ENCODE measurements around the gene RIF1.

The RIF1 gene

DNA sequence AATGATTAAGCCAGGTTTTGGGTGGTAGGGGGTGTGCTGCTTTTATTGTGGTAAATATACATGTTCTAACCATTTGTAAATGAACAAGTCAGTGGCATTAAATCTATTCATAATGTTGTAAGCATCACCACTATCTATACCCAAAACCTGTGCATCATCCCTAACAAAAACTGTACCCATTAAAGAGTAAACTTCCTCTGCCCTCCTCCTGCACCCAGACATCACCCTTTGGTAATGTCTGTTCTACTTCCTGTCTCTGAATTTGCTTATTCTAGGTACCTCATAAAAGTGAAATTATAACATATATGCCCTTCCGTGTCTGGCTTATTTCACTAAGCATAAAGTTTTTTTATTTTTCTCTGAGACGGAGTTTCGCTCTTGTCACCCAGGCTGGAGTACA lies 14.1 kb downstream of the RIF1 start:
- no peak for DNase-seq (ENCODE audit: low read depth, low spot score)
- CTCF ChIA-PET: interaction anchor here (1.5 to 3.8 kb wide), 2 partner anchors 9 to 14 kb away, joined by 5 to 29 read pairs; no protein-coding TSS in a partner anchor
- no peak overlapping the region for H3K4me3 ChIP-seq (ENCODE audit: low read depth, low read length)
- TF ChIP-seq, protein P1, sequence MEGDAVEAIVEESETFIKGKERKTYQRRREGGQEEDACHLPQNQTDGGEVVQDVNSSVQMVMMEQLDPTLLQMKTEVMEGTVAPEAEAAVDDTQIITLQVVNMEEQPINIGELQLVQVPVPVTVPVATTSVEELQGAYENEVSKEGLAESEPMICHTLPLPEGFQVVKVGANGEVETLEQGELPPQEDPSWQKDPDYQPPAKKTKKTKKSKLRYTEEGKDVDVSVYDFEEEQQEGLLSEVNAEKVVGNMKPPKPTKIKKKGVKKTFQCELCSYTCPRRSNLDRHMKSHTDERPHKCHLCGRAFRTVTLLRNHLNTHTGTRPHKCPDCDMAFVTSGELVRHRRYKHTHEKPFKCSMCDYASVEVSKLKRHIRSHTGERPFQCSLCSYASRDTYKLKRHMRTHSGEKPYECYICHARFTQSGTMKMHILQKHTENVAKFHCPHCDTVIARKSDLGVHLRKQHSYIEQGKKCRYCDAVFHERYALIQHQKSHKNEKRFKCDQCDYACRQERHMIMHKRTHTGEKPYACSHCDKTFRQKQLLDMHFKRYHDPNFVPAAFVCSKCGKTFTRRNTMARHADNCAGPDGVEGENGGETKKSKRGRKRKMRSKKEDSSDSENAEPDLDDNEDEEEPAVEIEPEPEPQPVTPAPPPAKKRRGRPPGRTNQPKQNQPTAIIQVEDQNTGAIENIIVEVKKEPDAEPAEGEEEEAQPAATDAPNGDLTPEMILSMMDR (IDR thresholded peaks at IDR 0.05; ENCODE audit: insufficient read depth, low read length, missing control alignments): no peak
- POLR2A ChIA-PET: no interaction called here

DNA sequence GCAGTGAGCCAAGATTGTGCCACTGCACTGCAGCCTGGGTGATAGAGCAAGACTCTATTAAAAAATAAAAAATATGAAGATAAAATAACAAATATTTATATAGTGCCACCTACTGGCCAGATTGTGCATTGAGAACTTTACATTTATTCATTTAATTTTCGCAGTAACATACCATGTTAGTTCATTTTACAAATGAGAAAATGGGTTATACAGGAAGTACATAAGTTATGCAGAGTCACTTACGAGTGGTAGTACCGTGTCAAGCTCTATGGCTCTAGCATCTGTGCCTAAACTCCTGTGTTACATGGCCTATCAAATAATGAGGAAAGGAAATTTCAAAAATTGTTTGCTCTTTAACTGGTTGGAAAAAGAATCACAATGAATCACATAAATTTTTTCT lies 27.9 kb downstream of the RIF1 start:
- TF ChIP-seq, protein P1 (IDR thresholded peaks at IDR 0.05; ENCODE audit: insufficient read depth, low read length, missing control alignments): no peak
- DNase-seq (ENCODE audit: low read depth, low spot score): no peak
- CTCF ChIA-PET: interaction anchor here (0.7 to 4.8 kb wide), 24 partner anchors 10 to 588 kb away, joined by 3 to 36 read pairs (median 4); partner anchors contain the start of genes RBM43 and RIF1
- POLR2A ChIA-PET: no interaction called here
- H3K4me3 ChIP-seq (ENCODE audit: low read depth, low read length): no peak overlapping the region

DNA sequence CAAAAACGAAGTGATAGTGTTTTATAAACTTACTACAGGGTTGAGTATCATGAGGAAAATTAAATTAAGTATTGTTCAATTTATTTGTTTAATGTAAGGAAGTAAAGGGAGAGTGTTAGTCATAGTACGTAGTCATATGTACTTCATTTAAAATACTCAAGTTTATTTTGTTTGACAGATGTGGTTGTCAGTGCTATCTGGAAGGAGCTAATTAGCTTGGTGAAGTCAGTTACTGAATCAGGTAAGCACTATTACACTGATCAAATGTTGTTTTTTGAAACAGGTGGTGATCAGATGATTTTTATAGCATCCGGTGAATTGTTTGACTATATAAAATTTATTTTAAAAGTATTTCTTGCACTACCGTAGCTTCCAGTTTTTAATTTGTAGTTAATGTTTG lies 28.8 kb downstream of the RIF1 start:
- no peak for DNase-seq (ENCODE audit: low read depth, low spot score)
- TF ChIP-seq, protein P1 (IDR thresholded peaks at IDR 0.05; ENCODE audit: insufficient read depth, low read length, missing control alignments): no peak
- POLR2A ChIA-PET: no interaction called here
- no peak overlapping the region for H3K4me3 ChIP-seq (ENCODE audit: low read depth, low read length)
- CTCF ChIA-PET: interaction anchor here (0.8 to 4.8 kb wide), 15 partner anchors 8 to 588 kb away, joined by 3 to 36 read pairs (median 6); partner anchors contain the start of genes NMI and RBM43

DNA sequence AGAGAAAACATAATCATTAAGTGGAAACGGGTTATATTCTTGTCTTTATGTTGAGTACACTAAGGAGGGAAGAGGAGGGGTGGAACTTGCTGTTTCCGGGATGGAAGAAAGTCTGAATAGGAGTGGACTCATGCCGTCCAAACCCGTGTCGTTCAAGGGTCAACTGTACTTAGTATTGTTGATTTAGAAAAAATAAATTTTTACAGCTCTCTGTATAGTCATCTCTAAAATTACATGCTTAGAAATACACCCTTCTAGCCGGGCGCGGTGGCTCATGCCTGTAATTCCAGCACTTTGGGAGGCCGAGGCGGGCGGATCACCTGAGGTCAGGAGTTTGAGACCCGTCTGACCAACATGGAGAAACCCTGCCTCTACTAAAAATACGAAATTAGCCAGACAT lies 29.4 kb downstream of the RIF1 start:
- no peak for DNase-seq (ENCODE audit: low read depth, low spot score)
- POLR2A ChIA-PET: no interaction called here
- TF ChIP-seq, protein P1 (IDR thresholded peaks at IDR 0.05; ENCODE audit: insufficient read depth, low read length, missing control alignments): no peak
- no peak overlapping the region for H3K4me3 ChIP-seq (ENCODE audit: low read depth, low read length)
- CTCF ChIA-PET: interaction anchor here (0.8 to 4.8 kb wide), 13 partner anchors 8 to 178 kb away, joined by 3 to 36 read pairs (median 4); partner anchors contain the start of genes NMI and RBM43

DNA sequence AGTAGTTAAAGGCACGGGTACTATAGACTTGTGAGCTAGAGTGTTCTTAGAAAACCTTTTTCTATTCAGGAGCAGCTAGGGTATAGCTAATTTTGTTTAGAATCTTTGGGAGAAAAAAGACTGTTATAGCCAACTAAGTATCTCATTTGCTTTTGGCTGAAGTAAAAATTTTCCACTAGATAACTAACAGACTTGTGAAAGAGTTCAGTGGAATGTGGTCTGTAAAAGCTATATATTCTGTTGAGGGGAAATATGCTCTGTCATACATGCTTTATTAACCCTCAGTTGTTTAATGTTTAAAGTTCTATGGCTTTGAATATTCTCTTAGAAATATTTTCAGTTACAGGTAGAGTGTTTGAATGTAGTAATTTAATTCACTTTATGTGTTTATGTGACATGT lies 49.7 kb downstream of the RIF1 start:
- CTCF ChIA-PET: interaction anchor here (1.8 kb wide), 1 partner anchor 22 kb away, joined by 9 read pairs; no protein-coding TSS in a partner anchor
- no peak for DNase-seq (ENCODE audit: low read depth, low spot score)
- TF ChIP-seq, protein P1 (IDR thresholded peaks at IDR 0.05; ENCODE audit: insufficient read depth, low read length, missing control alignments): no peak
- POLR2A ChIA-PET: no interaction called here
- no peak overlapping the region for H3K4me3 ChIP-seq (ENCODE audit: low read depth, low read length)

DNA sequence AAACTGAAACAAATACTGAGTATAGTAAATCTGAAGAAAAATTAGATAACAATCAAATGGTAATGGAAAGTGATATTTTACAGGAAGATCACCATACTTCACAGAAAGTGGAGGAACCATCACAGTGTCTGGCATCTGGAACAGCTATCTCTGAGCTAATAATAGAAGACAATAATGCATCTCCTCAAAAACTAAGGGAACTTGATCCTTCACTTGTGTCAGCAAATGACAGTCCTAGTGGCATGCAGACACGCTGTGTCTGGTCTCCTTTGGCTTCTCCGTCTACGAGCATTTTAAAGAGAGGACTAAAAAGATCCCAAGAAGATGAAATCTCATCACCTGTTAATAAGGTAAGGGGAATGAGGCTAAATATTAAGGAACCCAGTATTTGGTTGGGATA lies 56.1 kb downstream of the RIF1 start:
- TF ChIP-seq, protein P1 (IDR thresholded peaks at IDR 0.05; ENCODE audit: insufficient read depth, low read length, missing control alignments): no peak
- POLR2A ChIA-PET: no interaction called here
- no peak for DNase-seq (ENCODE audit: low read depth, low spot score)
- H3K4me3 ChIP-seq (ENCODE audit: low read depth, low read length): no peak overlapping the region
- CTCF ChIA-PET: interaction anchor here (1.5 to 1.6 kb wide), 2 partner anchors 15 to 29 kb away, joined by 4 read pairs; no protein-coding TSS in a partner anchor
